Measurements from ENCODE around the gene SERTAD1. TPM values are rescaled to one million over a fixed set of nuclear protein-coding genes. Genes with fewer than 3 reads are reported as not detected.

Gene SERTAD1
- polyA plus RNA-seq, 1 of the 3 experiments (the other 2 are of a cell fraction), result 10.4 TPM

DNA sequence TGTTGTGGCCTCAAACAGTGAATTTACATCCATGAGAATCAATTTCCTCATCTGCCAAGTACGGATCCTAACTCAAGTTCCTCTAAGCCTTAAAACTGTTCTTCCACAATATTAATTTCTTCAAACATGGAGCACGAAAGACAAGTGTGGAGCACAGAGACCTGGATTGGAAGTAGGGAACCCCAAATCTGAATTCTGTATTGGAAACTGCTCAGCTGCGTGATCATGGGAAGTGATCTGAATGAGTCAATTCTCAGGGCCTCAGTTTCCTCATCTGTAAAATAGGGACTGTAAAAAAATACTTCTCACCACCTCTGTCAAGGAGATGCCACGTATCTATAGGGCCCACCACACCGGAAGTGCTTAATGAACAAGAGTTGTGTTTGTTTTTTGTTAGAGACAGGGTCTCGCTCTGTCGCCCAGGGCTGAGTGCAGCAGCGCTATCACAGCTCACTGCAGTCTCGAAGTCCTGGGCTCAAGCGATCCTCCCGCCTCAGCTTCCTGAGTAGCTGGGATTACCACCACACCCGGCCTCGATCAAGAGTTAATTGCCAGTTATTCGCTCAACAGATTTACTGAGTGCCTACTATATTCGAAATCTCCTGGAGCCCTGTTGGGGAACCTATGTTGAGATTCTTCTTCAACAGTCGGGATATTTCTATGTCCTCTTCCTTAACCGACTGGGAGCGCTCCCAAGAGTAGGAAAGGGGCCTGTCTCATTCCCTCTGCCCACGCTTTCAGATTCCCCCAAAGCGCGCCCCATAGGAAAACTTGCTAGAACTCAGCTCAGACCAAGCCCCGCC lies 16.7 kb upstream of the SERTAD1 start:
- Histone ChIP-seq H3K9me2 (no peaks in the 10 kb centered on the region), H3F3A (replicated peaks; ENCODE audit: insufficient read depth) (peaks cover 13% of the 10 kb centered on the region), H3K9ac (peak overlapping the region; percentile 59), H3K4me1 (ENCODE audit: control insufficient read depth in 1 of 2, insufficient read depth in 2 of 2, low read depth in 1 of 2, low read length in 1 of 2) (peaks cover 5 to 8% of the 10 kb centered on the region in 2 experiments; a peak in 2 of 4 replicates), H3K27ac (ENCODE audit: low read depth in 2 of 2, low read length in 1 of 2) (peak overlapping the region; percentile 63 to 64; a peak in 2 of 4 replicates), H3K4me2 (peak overlapping the region; percentile 86), H3K4me3 (ENCODE audit: low read depth in 2 of 2, low read length in 1 of 2) (peak overlapping the region; percentile 62 to 88), H3K79me2 (ENCODE audit: insufficient read depth) (peaks cover 44% of the 10 kb centered on the region), H3K27me3 (ENCODE audit: insufficient read depth) (no peaks in the 10 kb centered on the region), H4K20me1 (ENCODE audit: insufficient read depth) (peaks cover 32% of the 10 kb centered on the region), H2AFZ (ENCODE audit: low read depth) (no peak overlapping the region), H3K9me3 (no peaks in the 10 kb centered on the region), H3K36me3 (replicated peaks in 1 of 2; ENCODE audit: control insufficient read depth in 1 of 2, insufficient read depth in 2 of 2, low read length in 1 of 2) (peaks cover 21 to 26% of the 10 kb centered on the region in 2 experiments)
- TF ChIP-seq RCOR1 (IDR thresholded peaks at IDR 0.05; ENCODE audit: low read length), result no peak
- TF ChIP-seq JUND (IDR thresholded peaks at IDR 0.05), result no peak
- TF ChIP-seq NRF1 (IDR thresholded peaks at IDR 0.05; ENCODE audit: low read depth, low read length), result no peak
- no peak for TF ChIP-seq TCF12 (IDR thresholded peaks at IDR 0.05)
- TF ChIP-seq SMC3 (IDR thresholded peaks at IDR 0.05; ENCODE audit: low read depth, low read length), result no peak
- no peak for TF ChIP-seq RXRA (IDR thresholded peaks at IDR 0.05; ENCODE audit: borderline replicate concordance, low read depth)
- no peak for TF ChIP-seq MXI1 (IDR thresholded peaks at IDR 0.05; ENCODE audit: low read depth, low read length)
- TF ChIP-seq, protein P1, sequence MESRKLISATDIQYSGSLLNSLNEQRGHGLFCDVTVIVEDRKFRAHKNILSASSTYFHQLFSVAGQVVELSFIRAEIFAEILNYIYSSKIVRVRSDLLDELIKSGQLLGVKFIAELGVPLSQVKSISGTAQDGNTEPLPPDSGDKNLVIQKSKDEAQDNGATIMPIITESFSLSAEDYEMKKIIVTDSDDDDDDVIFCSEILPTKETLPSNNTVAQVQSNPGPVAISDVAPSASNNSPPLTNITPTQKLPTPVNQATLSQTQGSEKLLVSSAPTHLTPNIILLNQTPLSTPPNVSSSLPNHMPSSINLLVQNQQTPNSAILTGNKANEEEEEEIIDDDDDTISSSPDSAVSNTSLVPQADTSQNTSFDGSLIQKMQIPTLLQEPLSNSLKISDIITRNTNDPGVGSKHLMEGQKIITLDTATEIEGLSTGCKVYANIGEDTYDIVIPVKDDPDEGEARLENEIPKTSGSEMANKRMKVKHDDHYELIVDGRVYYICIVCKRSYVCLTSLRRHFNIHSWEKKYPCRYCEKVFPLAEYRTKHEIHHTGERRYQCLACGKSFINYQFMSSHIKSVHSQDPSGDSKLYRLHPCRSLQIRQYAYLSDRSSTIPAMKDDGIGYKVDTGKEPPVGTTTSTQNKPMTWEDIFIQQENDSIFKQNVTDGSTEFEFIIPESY (IDR thresholded peaks at IDR 0.05; ENCODE audit: borderline replicate concordance, low read depth), result no peak
- TF ChIP-seq TEAD4 (IDR thresholded peaks at IDR 0.05; ENCODE audit: borderline replicate concordance, insufficient read depth), result no peak
- TF ChIP-seq, protein P2, sequence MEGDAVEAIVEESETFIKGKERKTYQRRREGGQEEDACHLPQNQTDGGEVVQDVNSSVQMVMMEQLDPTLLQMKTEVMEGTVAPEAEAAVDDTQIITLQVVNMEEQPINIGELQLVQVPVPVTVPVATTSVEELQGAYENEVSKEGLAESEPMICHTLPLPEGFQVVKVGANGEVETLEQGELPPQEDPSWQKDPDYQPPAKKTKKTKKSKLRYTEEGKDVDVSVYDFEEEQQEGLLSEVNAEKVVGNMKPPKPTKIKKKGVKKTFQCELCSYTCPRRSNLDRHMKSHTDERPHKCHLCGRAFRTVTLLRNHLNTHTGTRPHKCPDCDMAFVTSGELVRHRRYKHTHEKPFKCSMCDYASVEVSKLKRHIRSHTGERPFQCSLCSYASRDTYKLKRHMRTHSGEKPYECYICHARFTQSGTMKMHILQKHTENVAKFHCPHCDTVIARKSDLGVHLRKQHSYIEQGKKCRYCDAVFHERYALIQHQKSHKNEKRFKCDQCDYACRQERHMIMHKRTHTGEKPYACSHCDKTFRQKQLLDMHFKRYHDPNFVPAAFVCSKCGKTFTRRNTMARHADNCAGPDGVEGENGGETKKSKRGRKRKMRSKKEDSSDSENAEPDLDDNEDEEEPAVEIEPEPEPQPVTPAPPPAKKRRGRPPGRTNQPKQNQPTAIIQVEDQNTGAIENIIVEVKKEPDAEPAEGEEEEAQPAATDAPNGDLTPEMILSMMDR (IDR thresholded peaks at IDR 0.05), result no peak
- TF ChIP-seq, protein P3, sequence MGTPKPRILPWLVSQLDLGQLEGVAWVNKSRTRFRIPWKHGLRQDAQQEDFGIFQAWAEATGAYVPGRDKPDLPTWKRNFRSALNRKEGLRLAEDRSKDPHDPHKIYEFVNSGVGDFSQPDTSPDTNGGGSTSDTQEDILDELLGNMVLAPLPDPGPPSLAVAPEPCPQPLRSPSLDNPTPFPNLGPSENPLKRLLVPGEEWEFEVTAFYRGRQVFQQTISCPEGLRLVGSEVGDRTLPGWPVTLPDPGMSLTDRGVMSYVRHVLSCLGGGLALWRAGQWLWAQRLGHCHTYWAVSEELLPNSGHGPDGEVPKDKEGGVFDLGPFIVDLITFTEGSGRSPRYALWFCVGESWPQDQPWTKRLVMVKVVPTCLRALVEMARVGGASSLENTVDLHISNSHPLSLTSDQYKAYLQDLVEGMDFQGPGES (IDR thresholded peaks at IDR 0.05; ENCODE audit: low read depth, low read length), result no peak
- TF ChIP-seq FOXJ3 (CRISPR knock-in tag; IDR thresholded peaks at IDR 0.05), result no peak
- TF ChIP-seq, protein P4, sequence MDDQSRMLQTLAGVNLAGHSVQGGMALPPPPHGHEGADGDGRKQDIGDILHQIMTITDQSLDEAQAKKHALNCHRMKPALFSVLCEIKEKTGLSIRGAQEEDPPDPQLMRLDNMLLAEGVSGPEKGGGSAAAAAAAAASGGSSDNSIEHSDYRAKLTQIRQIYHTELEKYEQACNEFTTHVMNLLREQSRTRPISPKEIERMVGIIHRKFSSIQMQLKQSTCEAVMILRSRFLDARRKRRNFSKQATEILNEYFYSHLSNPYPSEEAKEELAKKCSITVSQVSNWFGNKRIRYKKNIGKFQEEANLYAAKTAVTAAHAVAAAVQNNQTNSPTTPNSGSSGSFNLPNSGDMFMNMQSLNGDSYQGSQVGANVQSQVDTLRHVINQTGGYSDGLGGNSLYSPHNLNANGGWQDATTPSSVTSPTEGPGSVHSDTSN (IDR thresholded peaks at IDR 0.05), result no peak
- CTCF ChIA-PET, result interaction anchor here (1.0 to 2.7 kb wide), 3 partner anchors 16 to 22 kb away, joined by 3 to 16 read pairs (median 4); partner anchors contain the start of gene SERTAD1
- 32% methylated on average over 22 of the region's 22 CpGs for WGBS (ENCODE audit: low lambda C conversion rate)
- POLR2A ChIA-PET, result interaction anchor here (0.6 to 3.8 kb wide), 7 partner anchors 9 to 134 kb away, joined by 3 to 17 read pairs (median 6); partner anchors contain the start of genes BLVRB and SERTAD1
- no peak for DNase-seq
